IMR-90 (cell line): ENCODE measurements around the gene RNF11. TPM values are rescaled to one million over a fixed set of nuclear protein-coding genes. Genes with fewer than 3 reads are reported as not detected.

ENCODE experiments used
- ATAC-seq: fragments of 200-7000 bp; cut with Tn5 transposase; 2 replicates; pipeline ENCODE4 v1.9.1; 2020; ENCODE audit warnings: low read depth, mild to moderate bottlenecking, moderate library complexity
- BruUV-seq: library from RNA; stranded (reverse); fragments of 400-500 nt; replicated peaks from 2 replicates; lab custom pipeline; 2021; lab: Mats Ljungman, UMichigan
- CTCF ChIA-PET: fragments of 300-600 bp; formaldehyde crosslinking; extraction: SDS; loops from one replicate; lab custom pipeline; 2021; ENCODE audit warnings: antibody characterized with exemption; lab: Yijun Ruan, JAX
- POLR2A ChIA-PET: fragments of 300-600 bp; sonication (Branson Sonifier 250); formaldehyde crosslinking; loops from one replicate; lab custom pipeline; 2022; ENCODE audit warnings: antibody characterized with exemption; ENCODE audit not compliant: unreplicated experiment; lab: Charles Lee
- DNase-seq: peaks from one replicate; pipeline ENCODE4 v3.0.0; 2013
- H2AFZ ChIP-seq: replicated peaks from 2 replicates; pipeline ENCODE3; 2013; ENCODE audit warnings: low read length, mild to moderate bottlenecking; ENCODE audit not compliant: poor library complexity
- H2AK5ac ChIP-seq: 2 replicates; pipeline ENCODE4 v1.6.1; 2013; ENCODE audit warnings: low read depth, low read length, inconsistent platforms
- H2AK9ac ChIP-seq: replicated peaks from 2 replicates; pipeline ENCODE3; 2013; ENCODE audit warnings: mild to moderate bottlenecking, low read depth, low read length, moderate library complexity; ENCODE audit not compliant: poor library complexity
- H2BK120ac ChIP-seq: 2 replicates; pipeline ENCODE4 v1.6.1; 2013; ENCODE audit warnings: low read depth, low read length, inconsistent platforms
- H2BK15ac ChIP-seq: 3 replicates; pipeline ENCODE4 v1.6.1; 2013; ENCODE audit warnings: low read depth, low read length, inconsistent platforms
- H2BK20ac ChIP-seq: 2 replicates; pipeline ENCODE4 v1.6.1; 2013; ENCODE audit warnings: low read depth, mild to moderate bottlenecking, inconsistent platforms, low read length, moderate library complexity
- H2BK5ac ChIP-seq: 2 replicates; pipeline ENCODE4 v1.6.1; 2013; ENCODE audit warnings: mild to moderate bottlenecking, low read depth, low read length, inconsistent platforms; ENCODE audit not compliant: poor library complexity, severe bottlenecking
- H3K14ac ChIP-seq: replicated peaks from 2 replicates; pipeline ENCODE4 v1.6.1; 2013; ENCODE audit warnings: low read depth, low read length, inconsistent platforms
- H3K18ac ChIP-seq: 2 replicates; pipeline ENCODE4 v1.6.1; 2013; ENCODE audit warnings: low read depth, low read length, control low read depth
- H3K23ac ChIP-seq: 2 replicates; pipeline ENCODE4 v1.6.1; 2013; ENCODE audit warnings: low read depth, low read length, inconsistent platforms
- H3K27ac ChIP-seq: 2 replicates; pipeline ENCODE4 v1.5.1; 2013; ENCODE audit warnings: mild to moderate bottlenecking, control low read depth, low read length; ENCODE audit not compliant: insufficient read depth
- H3K27me3 ChIP-seq: 2 replicates; pipeline ENCODE4 v1.6.1; 2013; ENCODE audit warnings: low read length; ENCODE audit not compliant: control insufficient read depth, insufficient read depth
- H3K36me3 ChIP-seq: 2 replicates; pipeline ENCODE4 v1.6.1; 2013; ENCODE audit warnings: low read length, mixed read lengths; ENCODE audit not compliant: control insufficient read depth, insufficient read depth
- H3K4ac ChIP-seq: 2 replicates; pipeline ENCODE4 v1.6.1; 2013; ENCODE audit warnings: low read depth, low read length, inconsistent platforms
- H3K4me1 ChIP-seq: 2 replicates; pipeline ENCODE4 v1.6.1; 2013; ENCODE audit warnings: low read length, mixed read lengths; ENCODE audit not compliant: control insufficient read depth, insufficient read depth
- H3K4me2 ChIP-seq: 2 replicates; pipeline ENCODE4 v1.6.1; 2013; ENCODE audit warnings: low read depth, mild to moderate bottlenecking, control low read depth, low read length, moderate library complexity
- H3K4me3 ChIP-seq: 2 replicates; pipeline ENCODE4 v1.5.1; 2013; ENCODE audit warnings: low read depth, mild to moderate bottlenecking, control low read depth, low read length, moderate library complexity; ENCODE audit not compliant: insufficient read depth
- H3K56ac ChIP-seq: 2 replicates; pipeline ENCODE4 v1.6.1; 2013; ENCODE audit warnings: low read length, inconsistent platforms; ENCODE audit not compliant: insufficient read depth; ENCODE audit errors: extremely low read depth
- H3K79me1 ChIP-seq, 2 experiments: 2 replicates each; pipeline ENCODE4 v1.6.1; 2013; ENCODE audit warnings: low read length in 2 of 2, inconsistent platforms in 1 of 2, low read depth in 1 of 2
- H3K9ac ChIP-seq: 2 replicates; pipeline ENCODE4 v1.6.1; 2013; ENCODE audit warnings: low read depth, low read length, control low read depth
- H3K9me1 ChIP-seq: 2 replicates; pipeline ENCODE4 v1.6.1; 2013; ENCODE audit warnings: low read length, inconsistent platforms; ENCODE audit not compliant: insufficient read depth
- H3K9me3 ChIP-seq: 2 replicates; pipeline ENCODE4 v1.6.1; 2013; ENCODE audit warnings: low read length; ENCODE audit not compliant: control insufficient read depth, insufficient read depth
- H4K20me1 ChIP-seq: 2 replicates; pipeline ENCODE4 v1.6.1; 2013; ENCODE audit warnings: low read length, inconsistent platforms; ENCODE audit not compliant: insufficient read depth
- H4K5ac ChIP-seq: 2 replicates; pipeline ENCODE4 v1.6.1; 2013; ENCODE audit warnings: mild to moderate bottlenecking, low read depth, low read length, control low read depth
- H4K8ac ChIP-seq, 2 experiments: 2 replicates each; pipeline ENCODE4 v1.6.1; 2013; ENCODE audit warnings: low read depth in 2 of 2, low read length in 2 of 2, control low read depth in 1 of 2, inconsistent platforms in 1 of 2
- H4K91ac ChIP-seq: 2 replicates; pipeline ENCODE4 v1.6.1; 2013; ENCODE audit warnings: low read depth, low read length, inconsistent platforms; ENCODE audit not compliant: insufficient read depth
- CEBPB ChIP-seq: IDR thresholded peaks from 2 replicates; pipeline ENCODE4 v1.6.1; 2012; ENCODE audit warnings: low read depth, low read length, improper control_type of control experiment
- NFE2L2 ChIP-seq: fragments of 150-350 bp; IDR thresholded peaks from 2 replicates; pipeline ENCODE4 v1.6.1; 2016; ENCODE audit warnings: low read depth, mild to moderate bottlenecking, low read length
- WGBS, 2 experiments: methylation state at CpG; one replicate each; pipeline versions ENCODE4 v1.1.5 to v1.1.7; 2013; ENCODE audit warnings: missing lambda C conversion rate in 2 of 2; ENCODE audit not compliant: insufficient read length in 1 of 2; ENCODE audit errors: extremely low coverage in 2 of 2; 5-methylcytosine and 5-hydroxymethylcytosine counted together
- dilution Hi-C: fragments of 300-500 bp; cut with HindIII; formaldehyde crosslinking; loops from one replicate; pipeline ENCODE4 v1.14.3; 2018; ENCODE audit warnings: low sequenced_read_pairs; ENCODE audit not compliant: unreplicated experiment
- in situ Hi-C: fragments of 300-500 bp; cut with MboI; formaldehyde crosslinking; loops from 3 replicates; pipeline ENCODE4 v1.14.3; 2019; ENCODE audit warnings: low sequenced_read_pairs, inconsistent platforms, mixed read lengths
- intact Hi-C: fragments of 100-400 bp; cut with micrococcal nuclease; formaldehyde crosslinking; loops from 2 replicates; pipeline ENCODE4 v1.10.0; 2022
- polyA plus RNA-seq, 3 experiments: library from polyadenylated mRNA; depleted of rRNA; stranded (reverse); fragments of >200 nt; gene quantifications; 2 replicates each; pipeline ENCODE4 v1.2.3, GENCODE V29; 2012; ENCODE audit warnings: low replicate concordance in 1 of 3
- total RNA-seq: library from RNA; depleted of rRNA; stranded (reverse); fragments of >200 nt; gene quantifications from 2 replicates; pipeline ENCODE4 v1.2.3, GENCODE V29; 2012

The RNF11 gene
- total and polyA plus RNA-seq, 2 of the 4 experiments (the other 2 are of a cell fraction), result 63.3 to 64.1 TPM

DNA sequence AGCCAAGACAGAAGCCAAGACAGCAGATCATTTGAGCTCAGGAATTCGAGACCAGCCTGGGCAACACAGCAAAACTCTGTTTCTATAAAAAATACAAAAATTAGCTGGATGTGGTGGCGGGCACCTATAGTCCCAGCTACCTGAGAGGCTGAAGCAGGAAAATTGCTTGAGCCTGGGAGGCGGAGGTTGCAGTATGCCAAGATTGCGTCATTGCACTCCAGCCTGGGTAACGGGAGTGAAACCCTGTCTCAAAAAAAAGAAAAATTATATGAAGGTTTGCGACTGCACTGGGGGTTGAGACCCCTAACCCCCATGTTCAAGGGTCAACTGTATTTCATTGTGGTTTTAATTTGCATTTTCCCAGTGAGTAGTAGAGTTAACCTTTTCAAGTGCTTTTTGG is 16.3 kb downstream of the RNF11 start:
- Histone ChIP-seq H2BK15ac (no peak overlapping the region), H4K5ac (no peak overlapping the region), H3K14ac (no peak overlapping the region), H2BK120ac (no peak overlapping the region), H3K27ac (no peak overlapping the region), H3K9ac (no peak overlapping the region), H3K4ac (no peak overlapping the region), H3K4me2 (no peak overlapping the region), H3K27me3 (no peaks in the 10 kb centered on the region), H3K23ac (no peak overlapping the region), H3K79me1 (peaks cover 24 to 64% of the 10 kb centered on the region in 2 experiments), H3K36me3 (no peaks in the 10 kb centered on the region), H2AK9ac (no peak overlapping the region), H3K9me1 (peaks cover 8% of the 10 kb centered on the region), H2BK5ac (no peak overlapping the region), H3K4me1 (peaks cover 2% of the 10 kb centered on the region; the same call in 1 of the 2 replicates), H2AFZ (no peak overlapping the region), H4K20me1 (peaks cover 83% of the 10 kb centered on the region), H4K91ac (no peak overlapping the region), H3K18ac (no peak overlapping the region), H3K56ac (no peak overlapping the region), H3K9me3 (no peaks in the 10 kb centered on the region), H2BK20ac (no peak overlapping the region), H4K8ac (no peak overlapping the region), H2AK5ac (no peak overlapping the region), H3K4me3 (no peak overlapping the region)
- CTCF ChIA-PET, result no interaction called here
- 97% methylated on average over 4 of the region's 6 CpGs; no CpG with 5 or more reads in 1 of the 2 experiments for WGBS, 2 experiments
- no TSS peak for BruUV-seq
- ATAC-seq (no peak), DNase-seq (no peak)
- in situ Hi-C loops (no loop called here), dilution Hi-C loops (no loop called here), intact Hi-C loops (no loop called here)
- POLR2A ChIA-PET, result no interaction called here
- TF ChIP-seq NFE2L2 (no peak), CEBPB (0 out of 2 replicates have a peak, but pooled peaks have one; percentile 38)
